ENCODE measurements around the gene CARD10. TPM values are rescaled to one million over a fixed set of nuclear protein-coding genes. Genes with fewer than 3 reads are reported as not detected.

CARD10 gene
- total and polyA plus RNA-seq, 2 of the 13 experiments (the other 11 are each of a cell fraction or from before 2014, with no cell fraction given), result 35.2 to 55.8 TPM

DNA sequence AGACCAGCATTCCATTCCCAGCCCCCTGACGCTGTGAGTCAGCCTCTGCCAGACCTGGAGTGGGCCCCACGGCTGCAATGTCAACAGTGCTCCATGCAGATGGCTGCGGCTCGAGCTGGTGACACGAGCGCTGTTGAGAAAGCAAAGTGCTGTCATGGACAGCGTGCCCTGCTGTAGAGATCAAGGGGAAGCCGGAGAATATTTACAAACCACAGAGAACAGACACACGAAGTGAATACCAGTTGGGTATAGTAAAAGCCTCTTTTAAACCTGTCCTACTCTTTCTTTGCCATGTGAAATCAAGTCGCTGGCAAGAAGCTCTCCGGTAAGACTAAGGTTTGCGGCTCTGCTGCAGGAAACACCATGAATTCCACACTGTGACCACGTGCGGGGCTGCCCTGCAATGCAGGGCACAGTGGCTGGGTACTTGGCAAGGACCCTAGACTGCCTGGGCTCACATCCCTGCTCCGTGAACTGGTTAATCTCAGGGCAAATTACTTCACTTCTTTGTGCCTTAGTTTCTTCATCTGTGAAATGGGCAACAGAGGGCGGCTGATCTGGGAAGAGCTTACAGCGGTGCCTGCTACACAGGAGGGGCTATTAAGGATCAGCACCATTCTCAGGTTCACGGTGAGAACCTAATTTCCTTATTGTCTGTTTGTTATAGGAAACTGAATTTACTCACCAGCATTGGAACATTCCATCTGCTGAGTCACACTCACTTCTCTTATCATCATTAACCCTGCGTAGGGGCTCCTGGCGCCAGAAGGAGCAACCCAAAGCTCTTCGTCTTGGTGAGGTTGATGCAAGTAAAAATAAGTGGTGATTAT, 64.1 kb downstream of the CARD10 start (continued):
- TF ChIP-seq HNRNPUL1 (IDR thresholded peaks at IDR 0.05; ENCODE audit: low read depth, low read length) (no peak), PCBP1 (IDR thresholded peaks at IDR 0.05; ENCODE audit: borderline replicate concordance, low read depth, low read length) (no peak), ZNF124 (CRISPR knock-in tag; IDR thresholded peaks at IDR 0.05) (no peak), ZNF660 (CRISPR knock-in tag; IDR thresholded peaks at IDR 0.05; ENCODE audit: borderline replicate concordance, low read depth) (no peak), KLF11 (CRISPR knock-in tag; IDR thresholded peaks at IDR 0.05) (no peak), HNRNPK (IDR thresholded peaks at IDR 0.05; ENCODE audit: low read depth, low read length, poor library complexity, severe bottlenecking) (no peak), SIN3A (IDR thresholded peaks at IDR 0.05; ENCODE audit: borderline replicate concordance, low read depth, low read length) (no peak), ZNF772 (CRISPR knock-in tag; IDR thresholded peaks at IDR 0.05) (no peak), ZNF792 (CRISPR knock-in tag; IDR thresholded peaks at IDR 0.05) (peak; percentile 73; the same call in 1 of the 2 replicates), ZSCAN30 (CRISPR knock-in tag; IDR thresholded peaks at IDR 0.05) (no peak), ZNF432 (CRISPR knock-in tag; IDR thresholded peaks at IDR 0.05; ENCODE audit: borderline replicate concordance) (no peak), ZFP90 (CRISPR knock-in tag; IDR thresholded peaks at IDR 0.05; ENCODE audit: borderline replicate concordance) (no peak), KDM3A (CRISPR knock-in tag; IDR thresholded peaks at IDR 0.05; ENCODE audit: low read depth) (peak; percentile 47; the same call in 1 of the 2 replicates)
- TF ChIP-seq, protein P1, sequence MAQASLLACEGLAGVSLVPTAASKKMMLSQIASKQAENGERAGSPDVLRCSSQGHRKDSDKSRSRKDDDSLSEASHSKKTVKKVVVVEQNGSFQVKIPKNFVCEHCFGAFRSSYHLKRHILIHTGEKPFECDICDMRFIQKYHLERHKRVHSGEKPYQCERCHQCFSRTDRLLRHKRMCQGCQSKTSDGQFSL (CRISPR knock-in tag; IDR thresholded peaks at IDR 0.05), result no peak
- TF ChIP-seq, protein P2, sequence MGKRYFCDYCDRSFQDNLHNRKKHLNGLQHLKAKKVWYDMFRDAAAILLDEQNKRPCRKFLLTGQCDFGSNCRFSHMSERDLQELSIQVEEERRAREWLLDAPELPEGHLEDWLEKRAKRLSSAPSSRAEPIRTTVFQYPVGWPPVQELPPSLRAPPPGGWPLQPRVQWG (CRISPR knock-in tag; IDR thresholded peaks at IDR 0.05; ENCODE audit: borderline replicate concordance, low read depth), result no peak
- TF ChIP-seq, protein P3, sequence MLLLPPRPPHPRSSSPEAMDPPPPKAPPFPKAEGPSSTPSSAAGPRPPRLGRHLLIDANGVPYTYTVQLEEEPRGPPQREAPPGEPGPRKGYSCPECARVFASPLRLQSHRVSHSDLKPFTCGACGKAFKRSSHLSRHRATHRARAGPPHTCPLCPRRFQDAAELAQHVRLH (CRISPR knock-in tag; IDR thresholded peaks at IDR 0.05; ENCODE audit: borderline replicate concordance, low read depth), result no peak
- TF ChIP-seq, protein P4, sequence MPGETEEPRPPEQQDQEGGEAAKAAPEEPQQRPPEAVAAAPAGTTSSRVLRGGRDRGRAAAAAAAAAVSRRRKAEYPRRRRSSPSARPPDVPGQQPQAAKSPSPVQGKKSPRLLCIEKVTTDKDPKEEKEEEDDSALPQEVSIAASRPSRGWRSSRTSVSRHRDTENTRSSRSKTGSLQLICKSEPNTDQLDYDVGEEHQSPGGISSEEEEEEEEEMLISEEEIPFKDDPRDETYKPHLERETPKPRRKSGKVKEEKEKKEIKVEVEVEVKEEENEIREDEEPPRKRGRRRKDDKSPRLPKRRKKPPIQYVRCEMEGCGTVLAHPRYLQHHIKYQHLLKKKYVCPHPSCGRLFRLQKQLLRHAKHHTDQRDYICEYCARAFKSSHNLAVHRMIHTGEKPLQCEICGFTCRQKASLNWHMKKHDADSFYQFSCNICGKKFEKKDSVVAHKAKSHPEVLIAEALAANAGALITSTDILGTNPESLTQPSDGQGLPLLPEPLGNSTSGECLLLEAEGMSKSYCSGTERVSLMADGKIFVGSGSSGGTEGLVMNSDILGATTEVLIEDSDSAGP (CRISPR knock-in tag; IDR thresholded peaks at IDR 0.05; ENCODE audit: borderline replicate concordance), result peak; percentile 20; the same call in 1 of the 2 replicates
- TF ChIP-seq, protein P5, sequence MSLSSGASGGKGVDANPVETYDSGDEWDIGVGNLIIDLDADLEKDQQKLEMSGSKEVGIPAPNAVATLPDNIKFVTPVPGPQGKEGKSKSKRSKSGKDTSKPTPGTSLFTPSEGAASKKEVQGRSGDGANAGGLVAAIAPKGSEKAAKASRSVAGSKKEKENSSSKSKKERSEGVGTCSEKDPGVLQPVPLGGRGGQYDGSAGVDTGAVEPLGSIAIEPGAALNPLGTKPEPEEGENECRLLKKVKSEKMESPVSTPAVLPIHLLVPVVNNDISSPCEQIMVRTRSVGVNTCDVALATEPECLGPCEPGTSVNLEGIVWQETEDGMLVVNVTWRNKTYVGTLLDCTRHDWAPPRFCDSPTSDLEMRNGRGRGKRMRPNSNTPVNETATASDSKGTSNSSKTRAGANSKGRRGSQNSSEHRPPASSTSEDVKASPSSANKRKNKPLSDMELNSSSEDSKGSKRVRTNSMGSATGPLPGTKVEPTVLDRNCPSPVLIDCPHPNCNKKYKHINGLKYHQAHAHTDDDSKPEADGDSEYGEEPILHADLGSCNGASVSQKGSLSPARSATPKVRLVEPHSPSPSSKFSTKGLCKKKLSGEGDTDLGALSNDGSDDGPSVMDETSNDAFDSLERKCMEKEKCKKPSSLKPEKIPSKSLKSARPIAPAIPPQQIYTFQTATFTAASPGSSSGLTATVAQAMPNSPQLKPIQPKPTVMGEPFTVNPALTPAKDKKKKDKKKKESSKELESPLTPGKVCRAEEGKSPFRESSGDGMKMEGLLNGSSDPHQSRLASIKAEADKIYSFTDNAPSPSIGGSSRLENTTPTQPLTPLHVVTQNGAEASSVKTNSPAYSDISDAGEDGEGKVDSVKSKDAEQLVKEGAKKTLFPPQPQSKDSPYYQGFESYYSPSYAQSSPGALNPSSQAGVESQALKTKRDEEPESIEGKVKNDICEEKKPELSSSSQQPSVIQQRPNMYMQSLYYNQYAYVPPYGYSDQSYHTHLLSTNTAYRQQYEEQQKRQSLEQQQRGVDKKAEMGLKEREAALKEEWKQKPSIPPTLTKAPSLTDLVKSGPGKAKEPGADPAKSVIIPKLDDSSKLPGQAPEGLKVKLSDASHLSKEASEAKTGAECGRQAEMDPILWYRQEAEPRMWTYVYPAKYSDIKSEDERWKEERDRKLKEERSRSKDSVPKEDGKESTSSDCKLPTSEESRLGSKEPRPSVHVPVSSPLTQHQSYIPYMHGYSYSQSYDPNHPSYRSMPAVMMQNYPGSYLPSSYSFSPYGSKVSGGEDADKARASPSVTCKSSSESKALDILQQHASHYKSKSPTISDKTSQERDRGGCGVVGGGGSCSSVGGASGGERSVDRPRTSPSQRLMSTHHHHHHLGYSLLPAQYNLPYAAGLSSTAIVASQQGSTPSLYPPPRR (CRISPR knock-in tag; IDR thresholded peaks at IDR 0.05; ENCODE audit: borderline replicate concordance), result peak; percentile 48; the same call in 1 of the 2 replicates
- TF ChIP-seq, protein P6, sequence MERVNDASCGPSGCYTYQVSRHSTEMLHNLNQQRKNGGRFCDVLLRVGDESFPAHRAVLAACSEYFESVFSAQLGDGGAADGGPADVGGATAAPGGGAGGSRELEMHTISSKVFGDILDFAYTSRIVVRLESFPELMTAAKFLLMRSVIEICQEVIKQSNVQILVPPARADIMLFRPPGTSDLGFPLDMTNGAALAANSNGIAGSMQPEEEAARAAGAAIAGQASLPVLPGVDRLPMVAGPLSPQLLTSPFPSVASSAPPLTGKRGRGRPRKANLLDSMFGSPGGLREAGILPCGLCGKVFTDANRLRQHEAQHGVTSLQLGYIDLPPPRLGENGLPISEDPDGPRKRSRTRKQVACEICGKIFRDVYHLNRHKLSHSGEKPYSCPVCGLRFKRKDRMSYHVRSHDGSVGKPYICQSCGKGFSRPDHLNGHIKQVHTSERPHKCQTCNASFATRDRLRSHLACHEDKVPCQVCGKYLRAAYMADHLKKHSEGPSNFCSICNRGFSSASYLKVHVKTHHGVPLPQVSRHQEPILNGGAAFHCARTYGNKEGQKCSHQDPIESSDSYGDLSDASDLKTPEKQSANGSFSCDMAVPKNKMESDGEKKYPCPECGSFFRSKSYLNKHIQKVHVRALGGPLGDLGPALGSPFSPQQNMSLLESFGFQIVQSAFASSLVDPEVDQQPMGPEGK (CRISPR knock-in tag; IDR thresholded peaks at IDR 0.05), result peak; percentile 78

All from HepG2 (cell line).